ENCODE measurements around the gene ACBD3.

DNA sequence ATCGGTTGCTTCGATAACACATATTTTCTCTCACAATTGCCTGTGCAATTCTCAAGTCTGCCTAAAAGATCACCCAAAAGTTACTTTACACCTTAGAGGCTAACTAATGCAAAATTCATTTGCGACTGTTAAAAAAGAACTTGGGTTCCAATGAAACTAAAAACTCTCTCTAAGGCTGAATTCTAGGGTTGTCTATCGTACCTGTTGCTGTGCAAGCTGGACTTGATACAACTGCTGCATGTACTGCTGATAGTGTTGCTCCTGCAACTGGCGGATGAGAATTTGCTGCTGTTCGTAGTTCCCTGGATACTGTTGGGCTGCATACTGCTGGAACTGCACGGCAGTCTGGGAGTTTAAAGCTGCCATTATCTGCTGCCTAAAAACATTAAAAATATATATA is 27.6 kb downstream of the ACBD3 start:
- no peak for TF ChIP-seq POLR2A (IDR thresholded peaks at IDR 0.05; ENCODE audit: low read depth, low read length)
- TF ChIP-seq POLR2AphosphoS5 (IDR thresholded peaks at IDR 0.05; ENCODE audit: low read depth, low read length): no peak

Data from GM12891 (cell line).